HepG2 (cell line): ENCODE measurements around the gene TGM1. TPM values are rescaled to one million over a fixed set of nuclear protein-coding genes. Genes with fewer than 3 reads are reported as not detected.

Source experiments
- KDM3A ChIP-seq: IDR thresholded peaks from 2 replicates; pipeline ENCODE4 v1.6.1; 2018; ENCODE audit warnings: low read depth, missing compliant biosample characterization
- SMARCC2 ChIP-seq: fragments of 450-650 bp; IDR thresholded peaks from 2 replicates; pipeline ENCODE4 v1.6.1; 2017; ENCODE audit warnings: antibody characterized with exemption, mild to moderate bottlenecking
- SOX13 ChIP-seq, 3 experiments: fragments of 450-650 bp in 1 of 3; sonication (generic) in 1 of 3; formaldehyde crosslinking in 1 of 3; IDR thresholded peaks in 2 of 3; conservative IDR thresholded peaks in 1 of 3; 2 replicates each; pipeline versions ENCODE4 v1.5.0 to v1.6.1; 2016 to 2020; ENCODE audit warnings: antibody characterized with exemption in 1 of 3, mild to moderate bottlenecking in 1 of 3, missing compliant biosample characterization in 1 of 3, missing genetic modification reagents in 1 of 3, moderate library complexity in 1 of 3
- TEAD3 ChIP-seq: optimal IDR thresholded peaks from 2 replicates; pipeline ENCODE3; 2016; ENCODE audit warnings: borderline replicate concordance
- ZNF101 ChIP-seq: sonication (generic); formaldehyde crosslinking; IDR thresholded peaks from 2 replicates; pipeline ENCODE4 v1.4.0; 2020; ENCODE audit warnings: mild to moderate bottlenecking, low read depth, missing genetic modification reagents, borderline replicate concordance
- ZNF510 ChIP-seq: sonication (generic); formaldehyde crosslinking; IDR thresholded peaks from 2 replicates; pipeline ENCODE4 v1.4.0; 2020; ENCODE audit warnings: low read depth, mild to moderate bottlenecking, missing genetic modification reagents
- ZNF766 ChIP-seq: sonication (generic); formaldehyde crosslinking; IDR thresholded peaks from 2 replicates; pipeline ENCODE4 v1.5.0; 2020; ENCODE audit warnings: missing genetic modification reagents, borderline replicate concordance
- polyA plus RNA-seq, 8 experiments: library from polyadenylated mRNA; depleted of rRNA in 3 of 8; stranded (reverse) in 7 of 8; unstranded in 1 of 8; fragments of >200 nt; fragmentation: Illumina TruSeq in 4 of 8; extraction: Trizol in 4 of 8; gene quantifications; 2 replicates each; pipeline versions ENCODE4 v1.2.1 to v1.2.3, GENCODE V29; 2011 to 2016; ENCODE audit warnings: low read depth in 4 of 8, missing spikeins in 1 of 8, mixed read lengths in 1 of 8; ENCODE audit not compliant: insufficient read depth in 1 of 8
- total RNA-seq, 5 experiments: library from RNA; depleted of rRNA; stranded (reverse); fragments of >200 nt; fragmentation: Illumina TruSeq; extraction: Trizol; gene quantifications; 2 replicates each; pipeline ENCODE4 v1.2.3, GENCODE V29; 2016; ENCODE audit warnings: low read depth in 1 of 5
- TF ChIP-seq, protein P1 (sequence below): sonication (generic); formaldehyde crosslinking; IDR thresholded peaks from 2 replicates; pipeline ENCODE4 v1.8.1; 2022; ENCODE audit warnings: mild to moderate bottlenecking, missing genetic modification reagents
- TF ChIP-seq, protein P2 (sequence below): sonication (generic); formaldehyde crosslinking; IDR thresholded peaks from 2 replicates; pipeline ENCODE4 v1.5.0; 2020; ENCODE audit warnings: missing genetic modification reagents, mild to moderate bottlenecking, borderline replicate concordance
- TF ChIP-seq, protein P3 (sequence below): sonication (generic); formaldehyde crosslinking; IDR thresholded peaks from 2 replicates; pipeline ENCODE4 v1.5.0; 2020; ENCODE audit warnings: missing genetic modification reagents
- TF ChIP-seq, protein P4 (sequence below): sonication (generic); formaldehyde crosslinking; IDR thresholded peaks from 2 replicates; pipeline ENCODE4 v1.4.0; 2020; ENCODE audit warnings: missing genetic modification reagents, borderline replicate concordance
- TF ChIP-seq, protein P5 (sequence below): sonication (generic); formaldehyde crosslinking; IDR thresholded peaks from 2 replicates; pipeline ENCODE4 v1.4.0; 2020; ENCODE audit warnings: missing genetic modification reagents, borderline replicate concordance
- TF ChIP-seq, protein P6 (sequence below): sonication (generic); formaldehyde crosslinking; IDR thresholded peaks from 2 replicates; pipeline ENCODE4 v1.4.0; 2020; ENCODE audit warnings: missing genetic modification reagents

Gene TGM1
- total and polyA plus RNA-seq, 2 of the 13 experiments (the other 11 are each of a cell fraction or from before 2014, with no cell fraction given): 3.2 to 10.6 TPM

DNA sequence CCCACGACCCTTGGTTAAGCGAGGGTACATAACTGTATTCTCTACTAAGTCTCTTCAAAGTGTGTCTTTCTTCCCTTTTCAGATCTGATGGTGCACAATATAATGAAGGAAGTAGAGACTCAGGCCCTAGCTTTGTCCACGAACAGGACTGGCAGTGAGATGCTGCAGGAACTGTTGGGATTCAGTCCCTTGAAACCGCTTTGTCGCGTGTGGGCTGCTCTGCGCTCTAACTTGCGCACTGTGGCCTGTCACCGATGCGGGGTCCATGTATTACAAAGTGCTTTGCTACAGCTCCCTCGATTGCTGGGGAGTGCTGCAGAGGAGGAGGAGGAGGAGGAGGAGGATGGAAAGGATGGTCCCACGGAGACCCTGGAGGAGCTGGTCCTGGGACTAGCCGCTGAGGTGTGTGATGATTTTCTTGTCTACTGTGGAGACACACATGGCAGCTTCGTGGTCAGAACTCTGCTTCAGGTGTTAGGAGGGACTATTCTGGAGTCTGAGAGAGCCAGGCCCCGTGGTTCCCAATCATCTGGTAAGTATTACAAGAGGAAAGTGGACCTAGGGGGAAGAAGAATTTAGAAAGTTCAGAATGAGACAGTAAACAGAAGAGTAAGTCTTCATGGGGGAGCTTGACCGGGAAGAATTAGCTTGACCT lies 37.5 kb upstream of the TGM1 start (continued):
- TF ChIP-seq ZNF510 (CRISPR knock-in tag) (no peak), SOX13 (IDR thresholded peaks at IDR 0.05) (no peak), SOX13 (CRISPR knock-in tag; conservative IDR thresholded peaks at IDR 0.05 in 1 of 2, IDR thresholded peaks at IDR 0.05 in 1 of 2) (no peak), ZNF101 (no peak), KDM3A (no peak), ZNF766 (CRISPR knock-in tag) (no peak), SMARCC2 (no peak), TEAD3 (CRISPR knock-in tag) (peak; percentile 21)
- TF ChIP-seq, protein P1, sequence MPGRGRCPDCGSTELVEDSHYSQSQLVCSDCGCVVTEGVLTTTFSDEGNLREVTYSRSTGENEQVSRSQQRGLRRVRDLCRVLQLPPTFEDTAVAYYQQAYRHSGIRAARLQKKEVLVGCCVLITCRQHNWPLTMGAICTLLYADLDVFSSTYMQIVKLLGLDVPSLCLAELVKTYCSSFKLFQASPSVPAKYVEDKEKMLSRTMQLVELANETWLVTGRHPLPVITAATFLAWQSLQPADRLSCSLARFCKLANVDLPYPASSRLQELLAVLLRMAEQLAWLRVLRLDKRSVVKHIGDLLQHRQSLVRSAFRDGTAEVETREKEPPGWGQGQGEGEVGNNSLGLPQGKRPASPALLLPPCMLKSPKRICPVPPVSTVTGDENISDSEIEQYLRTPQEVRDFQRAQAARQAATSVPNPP (CRISPR knock-in tag): no peak
- TF ChIP-seq, protein P2, sequence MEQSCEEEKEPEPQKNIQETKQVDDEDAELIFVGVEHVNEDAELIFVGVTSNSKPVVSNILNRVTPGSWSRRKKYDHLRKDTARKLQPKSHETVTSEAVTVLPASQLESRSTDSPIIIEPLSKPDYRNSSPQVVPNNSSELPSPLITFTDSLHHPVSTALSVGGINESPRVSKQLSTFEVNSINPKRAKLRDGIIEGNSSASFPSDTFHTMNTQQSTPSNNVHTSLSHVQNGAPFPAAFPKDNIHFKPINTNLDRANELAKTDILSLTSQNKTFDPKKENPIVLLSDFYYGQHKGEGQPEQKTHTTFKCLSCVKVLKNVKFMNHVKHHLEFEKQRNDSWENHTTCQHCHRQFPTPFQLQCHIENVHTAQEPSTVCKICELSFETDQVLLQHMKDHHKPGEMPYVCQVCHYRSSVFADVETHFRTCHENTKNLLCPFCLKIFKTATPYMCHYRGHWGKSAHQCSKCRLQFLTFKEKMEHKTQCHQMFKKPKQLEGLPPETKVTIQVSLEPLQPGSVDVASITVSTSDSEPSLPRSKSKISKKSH (CRISPR knock-in tag): 0 out of 2 replicates have a peak, but pooled peaks have one; percentile 39
- TF ChIP-seq, protein P3, sequence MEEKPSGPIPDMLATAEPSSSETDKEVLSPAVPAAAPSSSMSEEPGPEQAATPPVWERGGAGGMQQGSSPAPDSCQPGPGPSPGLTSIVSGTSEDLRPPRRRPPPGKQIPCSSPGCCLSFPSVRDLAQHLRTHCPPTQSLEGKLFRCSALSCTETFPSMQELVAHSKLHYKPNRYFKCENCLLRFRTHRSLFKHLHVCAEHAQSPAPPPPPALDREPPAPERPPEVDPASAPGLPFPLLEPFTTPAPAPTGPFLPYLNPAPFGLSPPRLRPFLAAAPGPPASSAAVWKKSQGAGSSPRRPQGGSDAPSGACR (CRISPR knock-in tag): no peak
- TF ChIP-seq, protein P4, sequence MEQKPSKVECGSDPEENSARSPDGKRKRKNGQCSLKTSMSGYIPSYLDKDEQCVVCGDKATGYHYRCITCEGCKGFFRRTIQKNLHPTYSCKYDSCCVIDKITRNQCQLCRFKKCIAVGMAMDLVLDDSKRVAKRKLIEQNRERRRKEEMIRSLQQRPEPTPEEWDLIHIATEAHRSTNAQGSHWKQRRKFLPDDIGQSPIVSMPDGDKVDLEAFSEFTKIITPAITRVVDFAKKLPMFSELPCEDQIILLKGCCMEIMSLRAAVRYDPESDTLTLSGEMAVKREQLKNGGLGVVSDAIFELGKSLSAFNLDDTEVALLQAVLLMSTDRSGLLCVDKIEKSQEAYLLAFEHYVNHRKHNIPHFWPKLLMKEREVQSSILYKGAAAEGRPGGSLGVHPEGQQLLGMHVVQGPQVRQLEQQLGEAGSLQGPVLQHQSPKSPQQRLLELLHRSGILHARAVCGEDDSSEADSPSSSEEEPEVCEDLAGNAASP (CRISPR knock-in tag): no peak
- TF ChIP-seq, protein P5, sequence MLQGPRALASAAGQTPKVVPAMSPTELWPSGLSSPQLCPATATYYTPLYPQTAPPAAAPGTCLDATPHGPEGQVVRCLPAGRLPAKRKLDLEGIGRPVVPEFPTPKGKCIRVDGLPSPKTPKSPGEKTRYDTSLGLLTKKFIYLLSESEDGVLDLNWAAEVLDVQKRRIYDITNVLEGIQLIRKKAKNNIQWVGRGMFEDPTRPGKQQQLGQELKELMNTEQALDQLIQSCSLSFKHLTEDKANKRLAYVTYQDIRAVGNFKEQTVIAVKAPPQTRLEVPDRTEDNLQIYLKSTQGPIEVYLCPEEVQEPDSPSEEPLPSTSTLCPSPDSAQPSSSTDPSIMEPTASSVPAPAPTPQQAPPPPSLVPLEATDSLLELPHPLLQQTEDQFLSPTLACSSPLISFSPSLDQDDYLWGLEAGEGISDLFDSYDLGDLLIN: no peak
- TF ChIP-seq, protein P6, sequence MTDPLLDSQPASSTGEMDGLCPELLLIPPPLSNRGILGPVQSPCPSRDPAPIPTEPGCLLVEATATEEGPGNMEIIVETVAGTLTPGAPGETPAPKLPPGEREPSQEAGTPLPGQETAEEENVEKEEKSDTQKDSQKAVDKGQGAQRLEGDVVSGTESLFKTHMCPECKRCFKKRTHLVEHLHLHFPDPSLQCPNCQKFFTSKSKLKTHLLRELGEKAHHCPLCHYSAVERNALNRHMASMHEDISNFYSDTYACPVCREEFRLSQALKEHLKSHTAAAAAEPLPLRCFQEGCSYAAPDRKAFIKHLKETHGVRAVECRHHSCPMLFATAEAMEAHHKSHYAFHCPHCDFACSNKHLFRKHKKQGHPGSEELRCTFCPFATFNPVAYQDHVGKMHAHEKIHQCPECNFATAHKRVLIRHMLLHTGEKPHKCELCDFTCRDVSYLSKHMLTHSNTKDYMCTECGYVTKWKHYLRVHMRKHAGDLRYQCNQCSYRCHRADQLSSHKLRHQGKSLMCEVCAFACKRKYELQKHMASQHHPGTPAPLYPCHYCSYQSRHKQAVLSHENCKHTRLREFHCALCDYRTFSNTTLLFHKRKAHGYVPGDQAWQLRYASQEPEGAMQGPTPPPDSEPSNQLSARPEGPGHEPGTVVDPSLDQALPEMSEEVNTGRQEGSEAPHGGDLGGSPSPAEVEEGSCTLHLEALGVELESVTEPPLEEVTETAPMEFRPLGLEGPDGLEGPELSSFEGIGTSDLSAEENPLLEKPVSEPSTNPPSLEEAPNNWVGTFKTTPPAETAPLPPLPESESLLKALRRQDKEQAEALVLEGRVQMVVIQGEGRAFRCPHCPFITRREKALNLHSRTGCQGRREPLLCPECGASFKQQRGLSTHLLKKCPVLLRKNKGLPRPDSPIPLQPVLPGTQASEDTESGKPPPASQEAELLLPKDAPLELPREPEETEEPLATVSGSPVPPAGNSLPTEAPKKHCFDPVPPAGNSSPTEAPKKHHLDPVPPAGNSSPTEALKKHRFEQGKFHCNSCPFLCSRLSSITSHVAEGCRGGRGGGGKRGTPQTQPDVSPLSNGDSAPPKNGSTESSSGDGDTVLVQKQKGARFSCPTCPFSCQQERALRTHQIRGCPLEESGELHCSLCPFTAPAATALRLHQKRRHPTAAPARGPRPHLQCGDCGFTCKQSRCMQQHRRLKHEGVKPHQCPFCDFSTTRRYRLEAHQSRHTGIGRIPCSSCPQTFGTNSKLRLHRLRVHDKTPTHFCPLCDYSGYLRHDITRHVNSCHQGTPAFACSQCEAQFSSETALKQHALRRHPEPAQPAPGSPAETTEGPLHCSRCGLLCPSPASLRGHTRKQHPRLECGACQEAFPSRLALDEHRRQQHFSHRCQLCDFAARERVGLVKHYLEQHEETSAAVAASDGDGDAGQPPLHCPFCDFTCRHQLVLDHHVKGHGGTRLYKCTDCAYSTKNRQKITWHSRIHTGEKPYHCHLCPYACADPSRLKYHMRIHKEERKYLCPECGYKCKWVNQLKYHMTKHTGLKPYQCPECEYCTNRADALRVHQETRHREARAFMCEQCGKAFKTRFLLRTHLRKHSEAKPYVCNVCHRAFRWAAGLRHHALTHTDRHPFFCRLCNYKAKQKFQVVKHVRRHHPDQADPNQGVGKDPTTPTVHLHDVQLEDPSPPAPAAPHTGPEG (CRISPR knock-in tag): no peak
